Astrocyte (in vitro differentiated cells and primary cell): ENCODE data around the gene CUL7.

Source experiments
- EZH2 ChIP-seq: IDR thresholded peaks from 2 replicates; pipeline ENCODE4 v1.6.1; 2012; ENCODE audit warnings: mild to moderate bottlenecking, low read length, inconsistent platforms; ENCODE audit not compliant: insufficient read depth
- TF ChIP-seq, protein P1 (sequence below): IDR thresholded peaks from 2 replicates; pipeline ENCODE4 v1.5.1; 2011; ENCODE audit warnings: low read depth, mild to moderate bottlenecking, inconsistent platforms, low read length, moderate library complexity; ENCODE audit not compliant: insufficient read depth

DNA sequence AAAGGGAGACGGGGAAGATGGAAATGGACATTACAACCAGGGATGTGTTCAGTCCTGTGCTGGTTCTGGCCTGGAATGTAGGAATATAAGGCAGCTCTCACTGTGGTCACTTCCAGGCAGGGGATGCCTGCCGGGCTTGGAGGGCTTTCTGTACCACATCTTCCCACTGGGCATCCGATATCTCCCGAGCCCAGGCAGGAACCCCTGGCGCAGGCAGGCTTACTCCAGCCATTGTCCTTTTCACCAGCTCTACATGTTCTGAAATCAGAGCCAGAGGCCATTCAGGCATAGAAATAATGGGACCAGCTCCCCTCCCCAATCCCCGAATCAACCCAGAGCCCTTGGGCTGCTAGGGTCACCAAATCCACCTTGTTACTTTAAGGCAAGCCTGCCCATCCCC is 41.3 kb downstream of the CUL7 start:
- TF ChIP-seq, protein P1, sequence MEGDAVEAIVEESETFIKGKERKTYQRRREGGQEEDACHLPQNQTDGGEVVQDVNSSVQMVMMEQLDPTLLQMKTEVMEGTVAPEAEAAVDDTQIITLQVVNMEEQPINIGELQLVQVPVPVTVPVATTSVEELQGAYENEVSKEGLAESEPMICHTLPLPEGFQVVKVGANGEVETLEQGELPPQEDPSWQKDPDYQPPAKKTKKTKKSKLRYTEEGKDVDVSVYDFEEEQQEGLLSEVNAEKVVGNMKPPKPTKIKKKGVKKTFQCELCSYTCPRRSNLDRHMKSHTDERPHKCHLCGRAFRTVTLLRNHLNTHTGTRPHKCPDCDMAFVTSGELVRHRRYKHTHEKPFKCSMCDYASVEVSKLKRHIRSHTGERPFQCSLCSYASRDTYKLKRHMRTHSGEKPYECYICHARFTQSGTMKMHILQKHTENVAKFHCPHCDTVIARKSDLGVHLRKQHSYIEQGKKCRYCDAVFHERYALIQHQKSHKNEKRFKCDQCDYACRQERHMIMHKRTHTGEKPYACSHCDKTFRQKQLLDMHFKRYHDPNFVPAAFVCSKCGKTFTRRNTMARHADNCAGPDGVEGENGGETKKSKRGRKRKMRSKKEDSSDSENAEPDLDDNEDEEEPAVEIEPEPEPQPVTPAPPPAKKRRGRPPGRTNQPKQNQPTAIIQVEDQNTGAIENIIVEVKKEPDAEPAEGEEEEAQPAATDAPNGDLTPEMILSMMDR, result no peak
- TF ChIP-seq EZH2, result no peak
